GM18951 (cell line): Measurements from ENCODE around the gene DNAAF2.
"Not testable (repeated sequence)": the region's sequence is repeated elsewhere in the genome, so short reads cannot be mapped to it uniquely, and the experiment has no call there.

ENCODE experiments used
- POLR2A ChIP-seq: IDR thresholded peaks from 4 replicates; pipeline ENCODE4 v1.6.1; 2011; ENCODE audit warnings: mild to moderate bottlenecking; ENCODE audit not compliant: insufficient read length, insufficient read depth; ENCODE audit errors: extremely low read depth
- in situ Hi-C: fragments of 300-500 bp; cut with MboI; formaldehyde crosslinking; loops from one replicate; pipeline ENCODE4 v1.12.0; 2022; ENCODE audit warnings: low sequenced_read_pairs, mixed read lengths, inconsistent platforms; ENCODE audit not compliant: unreplicated experiment

The DNAAF2 gene

DNA sequence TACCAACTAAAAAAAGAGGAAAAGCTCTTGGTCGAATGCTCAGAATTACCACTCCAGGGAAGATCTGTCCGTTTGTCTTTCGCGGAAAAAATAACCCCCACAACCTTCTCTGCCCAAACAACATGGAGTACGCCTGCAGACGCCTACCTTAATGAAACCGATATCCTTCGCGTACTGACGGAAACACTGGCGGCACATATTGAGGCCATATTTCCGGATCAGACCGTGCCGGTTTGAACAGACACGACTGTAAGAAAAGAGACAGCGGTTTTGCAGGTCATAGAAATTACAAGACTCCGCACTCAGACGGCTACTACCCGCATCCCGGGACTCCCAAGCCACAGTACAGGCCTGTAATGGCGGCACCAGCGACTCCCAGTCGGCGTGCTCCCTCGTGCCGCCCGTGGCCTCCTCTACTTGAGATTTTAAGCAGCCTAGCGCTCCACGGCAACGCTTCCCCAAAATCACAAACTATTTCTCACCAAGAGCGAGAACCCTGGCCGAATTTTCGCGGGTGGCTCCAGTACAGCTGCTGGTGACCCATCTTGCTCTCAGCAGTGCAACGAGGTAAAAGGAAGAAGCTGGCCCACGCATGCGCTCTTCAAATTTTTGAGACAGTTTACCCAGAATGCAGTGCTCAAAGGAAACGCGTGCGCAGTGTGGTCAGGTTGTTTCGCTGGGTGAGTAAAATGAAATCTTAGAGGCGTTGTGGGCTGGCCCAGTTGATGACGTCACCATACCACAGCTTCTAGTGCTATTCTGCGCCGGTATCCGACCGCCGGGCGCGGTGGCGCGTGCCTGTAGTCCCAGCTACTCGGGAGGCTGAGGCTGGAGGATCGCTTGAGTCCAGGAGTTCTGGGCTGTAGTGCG, 49.0 kb downstream of the DNAAF2 start, which contains the start of gene RPS29:
Gene RPS29 (minus strand): TSS at position 578 of the 870 bp plus-strand sequence. CDS start 34 bp downstream, at position 544.
- in situ Hi-C loops = no loop called here
- TF ChIP-seq POLR2A = peak; percentile 93

DNA sequence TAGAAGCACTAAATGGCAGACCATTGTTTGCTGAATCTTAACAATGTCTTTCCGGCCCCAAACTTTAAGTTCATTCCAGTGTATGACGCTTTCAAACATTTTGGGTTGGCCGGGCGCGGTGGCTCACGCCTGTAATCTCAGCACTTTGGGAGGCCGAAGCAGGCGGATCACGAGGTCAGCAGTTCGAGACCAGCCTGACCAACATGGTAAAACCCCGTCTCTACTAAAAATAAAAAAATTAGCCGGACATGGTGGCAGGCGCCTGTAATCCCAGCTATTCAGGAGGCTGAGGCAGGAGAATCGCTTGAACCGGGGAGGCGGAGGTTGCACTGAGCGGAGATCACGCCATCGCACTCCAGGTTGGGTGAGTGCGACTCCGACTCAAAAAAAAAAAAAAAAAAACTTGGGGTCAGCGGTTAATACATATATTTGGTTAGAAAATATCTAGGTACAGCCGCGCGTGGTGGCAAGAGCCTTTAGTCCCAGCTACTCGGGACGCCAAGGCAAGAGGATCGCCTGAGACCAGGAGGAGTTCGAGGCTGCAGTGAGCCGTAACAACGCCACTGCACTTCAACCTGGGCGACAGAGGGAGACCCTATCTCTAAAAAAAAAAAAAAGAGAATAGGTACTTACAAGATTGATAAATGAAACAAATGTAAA, 49.9 kb downstream of the DNAAF2 start:
- in situ Hi-C loops = not testable (repeated sequence)

DNA sequence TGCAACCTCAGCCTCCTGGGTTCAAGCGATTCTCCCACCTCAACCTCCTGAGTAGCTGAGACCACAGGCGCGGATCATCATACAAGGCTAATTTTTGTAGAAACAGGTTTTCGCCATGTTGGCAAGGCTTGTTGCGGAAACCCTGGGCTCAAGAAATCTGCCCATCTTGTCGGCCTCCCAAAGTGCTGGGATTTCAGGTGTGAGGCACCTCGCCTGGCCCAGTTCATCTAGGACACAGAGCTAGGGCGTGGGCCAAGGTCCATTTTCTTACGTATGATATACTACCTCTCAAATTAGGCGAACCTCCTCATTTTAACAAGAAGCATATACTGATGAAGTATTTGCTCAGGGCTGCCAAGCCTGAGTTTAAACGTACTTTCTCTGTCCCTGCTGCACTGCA, 51.0 kb downstream of the DNAAF2 start:
- in situ Hi-C loops = no loop called here
- TF ChIP-seq POLR2A = no peak

DNA sequence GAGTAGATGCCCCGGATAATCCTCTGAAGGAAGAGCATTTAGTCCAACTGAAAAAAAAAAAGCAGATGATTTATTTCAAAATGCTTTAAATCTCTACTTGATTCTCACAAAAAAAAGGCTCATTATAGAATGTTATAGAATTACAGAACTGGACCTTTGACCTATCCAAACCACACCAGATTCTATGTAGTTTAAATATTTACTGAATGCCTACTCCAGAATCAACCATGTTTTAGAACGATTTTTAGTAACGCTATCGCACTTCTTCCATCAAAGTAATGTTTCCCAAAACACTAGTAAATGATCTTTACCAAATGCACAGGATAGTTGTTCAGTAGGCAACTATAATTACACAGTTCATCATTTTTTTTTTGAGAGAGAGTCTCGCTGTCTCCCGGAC, 51.4 kb downstream of the DNAAF2 start:
- no peak for TF ChIP-seq POLR2A
- in situ Hi-C loops = no loop called here

DNA sequence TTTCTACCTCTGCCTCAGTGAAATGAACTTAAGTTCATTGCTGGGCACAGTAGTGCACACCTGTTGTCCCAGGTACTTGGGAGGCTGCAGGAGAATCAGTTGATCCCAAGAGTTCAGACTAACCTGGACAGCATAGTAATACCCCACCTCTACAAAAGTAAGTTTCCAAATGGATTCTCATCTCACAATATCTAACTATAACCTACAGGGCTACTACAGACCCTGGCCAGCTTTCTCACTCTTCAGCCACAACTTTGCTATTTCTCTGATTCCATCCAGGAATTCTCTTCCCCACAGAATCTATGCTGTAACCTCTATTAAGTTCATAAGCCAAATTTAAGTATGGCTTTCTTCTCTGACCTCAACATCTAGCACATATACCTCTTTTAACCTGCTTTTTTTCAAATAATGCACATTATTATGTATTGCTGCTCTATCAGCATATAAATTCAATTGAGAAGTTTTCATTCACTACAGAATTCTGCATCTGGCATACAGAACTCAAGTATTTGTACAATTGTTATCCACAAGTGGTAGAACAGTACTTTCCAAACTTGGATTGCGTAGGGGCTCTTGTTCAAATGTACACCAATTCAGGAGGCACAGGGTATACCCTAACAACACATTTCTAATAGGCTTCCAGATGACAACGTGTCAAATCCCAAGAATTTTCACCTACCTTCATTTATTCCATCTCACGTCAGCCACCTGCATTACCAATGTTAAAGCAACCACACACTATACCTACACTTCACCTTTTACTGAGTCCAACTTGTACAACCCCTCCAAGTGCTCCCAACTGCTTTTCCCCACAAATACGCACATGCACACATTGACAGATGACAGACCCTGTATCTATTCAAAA, 52.7 kb downstream of the DNAAF2 start:
- TF ChIP-seq POLR2A = peak; percentile 16
- in situ Hi-C loops = no loop called here

DNA sequence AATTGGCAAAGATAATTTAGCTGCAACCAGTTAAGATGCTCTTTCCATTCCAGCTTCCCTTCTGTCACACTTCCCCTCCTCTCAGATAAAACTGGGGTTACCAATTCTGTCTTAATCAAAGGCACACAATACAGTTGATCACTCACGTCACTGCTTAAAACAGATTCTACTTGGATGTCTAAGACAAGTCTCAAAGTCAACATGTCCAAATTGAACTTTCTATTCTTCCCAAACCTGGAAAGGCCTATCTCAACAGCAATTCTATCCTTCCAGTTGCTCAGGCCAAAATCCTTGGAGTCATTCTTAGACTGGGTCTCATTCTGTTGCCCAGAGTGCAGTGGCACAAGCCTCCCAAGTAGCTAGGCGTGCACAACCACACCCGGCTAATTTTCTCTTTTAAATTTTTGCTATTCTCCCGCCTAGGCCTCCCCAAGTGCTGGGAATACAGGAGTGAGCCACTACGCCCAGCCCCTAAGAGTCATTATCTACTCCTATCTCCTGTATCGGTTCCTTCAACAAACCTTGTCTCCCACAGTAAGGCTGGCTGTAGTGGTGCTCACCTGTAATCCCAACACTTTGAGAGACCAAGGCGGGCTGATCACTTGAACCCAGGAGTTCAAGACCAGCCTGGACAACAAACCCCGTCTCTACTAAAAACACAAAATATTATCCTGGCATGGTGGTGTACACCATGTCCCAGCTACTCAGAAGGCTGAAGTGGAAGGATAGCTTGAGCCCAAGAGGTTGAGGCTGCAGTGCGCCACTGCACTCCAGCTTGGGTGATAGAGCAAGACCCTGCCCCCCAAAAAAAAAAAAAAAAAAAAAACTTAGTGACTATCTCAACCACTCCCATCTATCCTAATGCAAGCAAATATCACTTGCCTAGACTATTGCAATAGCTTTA, 53.6 kb downstream of the DNAAF2 start:
- TF ChIP-seq POLR2A = peak; percentile 14
- in situ Hi-C loops = no loop called here

DNA sequence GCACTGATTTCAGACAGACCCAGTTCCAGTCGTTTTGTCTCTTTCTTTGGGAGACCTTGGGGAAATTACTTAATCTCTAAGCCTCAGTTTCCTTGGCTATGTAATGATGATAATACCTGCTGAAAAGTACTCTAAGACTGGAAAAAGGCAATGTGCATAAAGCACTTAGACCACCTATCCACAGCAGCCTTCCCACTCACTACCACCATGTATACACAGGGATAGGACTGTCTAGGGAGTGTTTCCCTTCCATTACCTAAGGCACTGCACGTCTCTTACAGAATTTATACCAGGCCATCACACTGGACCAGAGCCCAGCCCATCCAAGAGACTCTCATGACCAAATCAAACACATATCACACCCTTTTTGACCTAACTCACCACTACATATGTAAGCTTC, 55.2 kb downstream of the DNAAF2 start:
- in situ Hi-C loops = no loop called here
- no peak for TF ChIP-seq POLR2A

DNA sequence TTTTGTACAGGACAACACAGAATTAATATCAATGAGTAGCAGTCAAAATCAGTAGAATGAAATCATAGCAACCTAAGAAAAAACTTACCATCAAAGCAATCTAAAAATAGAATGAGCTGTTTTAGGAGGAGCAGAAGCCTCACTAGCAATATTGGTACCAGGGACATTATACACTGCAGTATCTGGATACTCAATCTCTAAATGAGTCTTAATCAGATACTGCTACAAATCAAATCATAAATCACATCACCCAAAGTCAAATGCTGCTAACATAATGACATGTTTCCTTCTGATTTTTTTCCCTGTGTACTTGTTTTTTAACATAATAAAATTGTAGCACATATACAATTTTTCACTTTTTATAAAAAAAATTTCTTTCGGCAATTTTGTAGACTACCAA, 56.9 kb downstream of the DNAAF2 start:
- TF ChIP-seq POLR2A = no peak
- in situ Hi-C loops = no loop called here
